GM12891 (cell line): Measurements from ENCODE around the gene MSI2.

Experiments
- POLR2A ChIP-seq: IDR thresholded peaks from 2 replicates; pipeline ENCODE4 v1.6.1; 2011; ENCODE audit warnings: low read depth, low read length, control low read depth
- POLR2AphosphoS5 ChIP-seq: IDR thresholded peaks from 2 replicates; pipeline ENCODE4 v1.6.1; 2011; ENCODE audit warnings: low read depth, low read length, control low read depth
- POU2F2 ChIP-seq: IDR thresholded peaks from 2 replicates; pipeline ENCODE4 v1.6.1; 2011; ENCODE audit warnings: low read depth, mild to moderate bottlenecking, control low read depth, low read length, moderate library complexity

DNA sequence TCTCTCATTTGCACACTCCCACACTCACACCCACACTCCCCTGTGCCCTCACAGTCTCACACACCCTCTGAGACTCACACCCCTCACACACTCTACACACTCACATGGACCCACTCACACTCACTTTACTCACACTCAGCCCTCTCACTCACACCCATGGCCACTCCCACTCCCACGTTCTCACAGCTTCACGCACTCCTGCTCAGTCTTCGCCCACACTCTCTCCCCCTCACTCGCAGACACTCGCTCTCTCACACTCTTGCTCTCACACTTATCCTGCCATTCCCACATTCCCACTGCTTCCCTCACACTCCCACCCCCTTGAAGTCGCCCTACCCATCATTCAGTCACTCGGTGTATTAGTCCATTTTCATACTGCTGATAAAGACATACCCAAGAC is 440.9 kb downstream of the MSI2 start:
- TF ChIP-seq POLR2AphosphoS5: no peak
- no peak for TF ChIP-seq POLR2A
- no peak for TF ChIP-seq POU2F2
